VCaP (cell line): ENCODE results near the gene C20orf204.
A peak's percentile ranks its signal among the peaks of the same experiment; 100 is the strongest.

ENCODE experiments used
- H3K27ac ChIP-seq: fragments of 450-650 bp; 2 replicates; pipeline ENCODE4 v1.5.1; 2017
- CTCF ChIP-seq: fragments of 450-650 bp; conservative IDR thresholded peaks from 2 replicates; pipeline ENCODE4 v1.5.1; 2017; ENCODE audit warnings: mild to moderate bottlenecking, moderate library complexity

Gene C20orf204

DNA sequence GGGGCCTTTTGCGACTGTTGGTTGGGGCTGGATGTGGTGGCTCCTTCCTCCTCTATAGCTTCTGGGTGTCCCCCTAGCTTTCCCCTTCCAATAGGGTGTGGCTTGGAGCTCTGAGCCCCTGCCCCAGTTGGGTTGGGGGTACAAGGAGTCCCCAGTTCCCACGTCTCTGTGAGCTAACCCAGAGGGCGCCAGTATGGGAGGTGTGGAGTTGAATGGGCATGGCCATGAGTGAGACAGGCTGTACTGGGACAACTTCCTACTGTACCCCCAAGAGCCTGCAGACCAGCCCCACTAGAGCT, 1.2 kb downstream of the C20orf204 start:
- H3K27ac ChIP-seq = peak overlapping the region; percentile 79; the same call in 1 of the 2 replicates
- TF ChIP-seq CTCF = no peak

GRCh38 chr20:64037498-64038213, 1.7 kb downstream of the C20orf204 start:
- peak overlapping the region; percentile 79 for H3K27ac ChIP-seq
- TF ChIP-seq CTCF = no peak

GRCh38 chr20:64038224-64038564, 2.2 kb downstream of the C20orf204 start:
- H3K27ac ChIP-seq = peak overlapping the region; percentile 79
- TF ChIP-seq CTCF = no peak

GRCh38 chr20:64038565-64039292, 2.7 kb downstream of the C20orf204 start:
- TF ChIP-seq CTCF = peak; percentile 90
- peak overlapping the region; percentile 79 for H3K27ac ChIP-seq

DNA sequence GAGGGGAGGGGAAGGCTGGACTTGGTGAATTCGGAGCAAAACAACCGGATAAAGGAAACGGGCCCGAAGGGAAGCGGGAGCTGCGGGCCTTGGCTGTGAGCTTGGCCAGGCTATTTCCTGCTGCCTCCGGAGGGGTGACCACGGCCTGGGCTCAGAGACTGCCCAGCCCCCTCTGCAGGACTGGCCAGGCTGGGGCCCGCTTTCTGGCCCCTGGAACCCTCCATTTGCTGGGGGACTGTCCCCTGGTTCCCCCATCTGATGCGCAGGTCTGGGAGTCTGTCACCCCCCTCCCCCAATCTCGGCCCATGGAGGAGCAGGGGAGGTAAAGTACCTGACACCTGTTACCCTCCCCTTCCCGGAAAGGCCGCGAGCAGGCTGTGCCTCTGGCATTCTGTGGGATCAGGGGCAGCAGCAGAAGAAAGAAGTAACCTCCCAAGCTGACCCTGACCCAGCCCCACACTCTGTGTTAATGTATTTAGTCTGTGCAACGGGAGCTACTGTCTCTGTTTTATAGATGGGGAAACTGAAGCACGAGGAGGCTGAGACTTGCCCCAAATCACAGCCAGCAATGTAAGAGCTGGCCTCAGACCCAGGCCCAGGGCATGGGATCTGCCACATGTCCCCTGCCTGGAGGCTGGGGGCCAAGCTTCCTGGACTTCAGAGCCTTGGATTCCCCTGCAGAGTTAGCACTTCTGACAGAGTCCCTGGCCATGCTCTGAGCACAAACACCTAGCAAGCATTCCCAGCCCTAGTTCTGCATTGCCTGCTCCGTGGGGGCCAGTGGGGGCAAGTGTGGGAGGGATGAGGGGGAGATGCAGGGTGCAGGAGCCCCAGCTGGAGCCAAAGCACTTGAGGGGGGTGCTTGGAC, 3.5 kb downstream of the C20orf204 start:
- H3K27ac ChIP-seq = peak overlapping the region; percentile 79

DNA sequence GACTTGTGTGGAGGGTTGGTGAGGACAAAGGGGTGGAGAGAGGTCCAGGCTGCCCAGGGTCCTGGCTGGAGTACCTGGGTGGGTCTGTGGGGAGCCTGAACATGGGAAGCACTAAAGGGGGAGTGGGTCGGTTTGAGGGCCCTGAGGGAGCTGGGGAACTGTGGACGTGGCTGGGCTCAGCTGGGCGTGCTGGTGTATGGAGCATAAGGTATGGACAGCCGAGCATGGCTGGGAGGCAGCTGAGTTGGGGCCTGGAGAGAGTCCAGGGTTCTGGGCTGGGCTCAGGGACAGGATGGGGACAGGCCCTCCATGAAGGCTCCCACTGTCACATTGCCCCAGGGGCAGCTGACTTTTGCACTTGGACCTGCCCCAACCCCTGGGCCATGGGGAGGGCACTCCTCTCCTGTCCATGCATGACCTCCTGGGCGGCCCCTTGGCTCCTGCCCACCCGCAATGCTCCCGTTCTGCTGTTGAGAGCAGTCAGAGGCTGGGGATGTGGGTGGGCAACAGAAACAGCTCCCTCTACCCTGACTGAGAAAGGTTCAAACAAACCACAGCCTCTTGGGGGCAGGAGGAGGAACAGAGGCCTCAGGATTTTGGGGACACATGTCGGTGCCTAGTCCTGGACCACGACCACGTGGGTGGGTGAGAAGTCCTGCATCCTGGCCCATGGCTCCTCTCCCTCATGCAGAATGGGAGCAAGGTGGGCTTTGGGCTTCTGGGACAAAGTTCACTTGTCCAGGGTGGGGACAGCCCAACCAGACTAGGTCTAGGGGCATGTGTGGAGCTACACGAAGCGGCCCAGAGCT, 4.5 kb downstream of the C20orf204 start:
- no peak overlapping the region for H3K27ac ChIP-seq
- no peak for TF ChIP-seq CTCF

More for the DNA sequence above, 3.5 kb downstream of the C20orf204 start:
- no peak; the same call in 1 of the 2 replicates for TF ChIP-seq CTCF
